Right lung (tissue), 5 donors: ENCODE results near the gene ATP6V1B1. TPM values are rescaled to one million over a fixed set of nuclear protein-coding genes. Genes with fewer than 3 reads are reported as not detected.

Experiments
- DNase-seq, 2 donors: peaks; one replicate each; pipeline ENCODE4 v3.0.0-alpha.2; 2013
- polyA plus RNA-seq, 5 donors: library from polyadenylated mRNA; unstranded; fragments of 120-200 nt; gene quantifications; one replicate each; pipeline versions ENCODE4 v1.2.1 to v1.2.3, GENCODE V29; 2013; ENCODE audit warnings: inconsistent platforms in 1 of 5, low replicate concordance in 1 of 5; ENCODE audit not compliant: insufficient read length in 5 of 5, insufficient read depth in 1 of 5

Gene ATP6V1B1
- polyA plus RNA-seq, 5 donors, result 3.0 to 5.8 (median 3.6) TPM

DNA sequence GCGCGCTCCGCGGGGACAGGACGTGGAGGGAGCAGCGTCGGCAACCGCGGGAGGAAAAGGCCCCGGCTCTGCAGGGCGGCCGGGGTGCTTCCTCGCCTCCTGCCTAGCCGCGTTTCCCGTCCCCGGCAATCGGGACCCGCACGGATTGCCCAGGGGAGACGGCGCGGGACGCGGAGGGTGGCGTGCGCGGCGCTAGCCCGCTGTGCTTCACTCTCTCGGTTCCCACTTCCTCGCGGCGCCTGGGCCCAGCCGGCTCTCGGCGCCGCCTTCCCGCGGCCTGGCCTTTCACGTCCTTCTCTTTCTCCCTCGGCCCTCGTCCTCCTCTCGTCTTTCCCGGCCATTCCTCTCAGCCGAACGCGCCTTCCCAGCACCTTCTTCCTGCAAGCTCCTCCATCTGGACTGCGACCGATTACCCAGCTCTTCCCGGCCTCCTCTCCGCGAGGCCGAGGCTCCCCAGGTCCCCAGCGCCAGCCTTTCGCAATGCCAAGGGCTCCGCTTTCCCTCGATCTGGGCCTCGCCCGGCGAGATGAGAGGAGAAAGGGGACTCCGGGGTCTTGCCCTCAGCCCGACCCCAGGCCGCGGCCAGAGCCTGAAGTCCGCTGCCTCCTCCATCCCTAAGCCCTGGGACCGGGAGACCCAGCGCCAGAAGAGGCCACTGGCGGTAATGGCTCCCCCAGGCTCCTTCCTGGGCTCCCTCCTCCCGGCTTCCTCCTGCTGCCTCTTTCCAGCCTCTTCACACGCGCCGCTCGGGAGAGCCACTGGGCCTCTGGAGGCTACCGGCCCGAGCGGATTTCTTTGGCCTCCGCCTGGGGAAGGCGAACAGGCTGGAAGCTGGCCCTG is 34.3 kb upstream of the ATP6V1B1 start:
- peak in 1 of 2 donors; percentile 34 for DNase-seq

DNA sequence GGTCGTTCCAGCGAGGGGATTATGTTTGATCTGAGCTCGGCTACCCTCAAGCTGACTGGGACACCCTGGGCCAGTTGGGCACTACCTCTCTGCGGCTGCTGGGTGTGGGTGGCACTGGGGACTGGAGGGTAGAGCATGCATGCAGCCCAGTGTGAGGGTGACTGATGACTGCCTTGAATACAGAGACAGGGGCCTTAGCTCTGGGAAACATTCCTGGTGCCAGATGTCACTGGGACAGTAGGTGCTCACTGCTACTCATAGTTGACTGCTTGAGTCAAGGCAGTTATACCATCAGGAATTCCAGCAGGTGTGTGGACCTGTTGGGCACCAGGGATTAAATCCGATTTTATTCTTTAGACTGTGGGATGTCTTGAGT is 33.6 kb upstream of the ATP6V1B1 start:
- no peak for DNase-seq

DNA sequence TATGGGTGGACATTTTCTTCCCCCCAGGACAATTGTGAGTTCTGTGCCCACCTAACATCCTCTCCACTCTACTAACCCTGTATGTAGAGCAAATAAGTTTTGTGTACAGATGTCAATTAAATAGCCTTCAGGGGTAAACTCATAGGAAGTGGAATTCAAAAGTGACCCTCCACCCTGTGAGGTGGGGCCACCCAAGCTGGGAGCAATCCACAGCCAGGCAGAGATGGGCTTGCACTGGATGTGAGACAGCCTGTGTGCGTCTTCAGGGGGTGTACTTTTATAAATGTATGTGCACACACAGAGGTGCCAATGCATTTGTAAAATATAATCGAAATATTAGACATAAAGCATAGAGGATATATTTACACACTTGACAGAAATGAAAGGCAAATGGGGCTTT is 33.1 kb upstream of the ATP6V1B1 start:
- DNase-seq, result no peak

DNA sequence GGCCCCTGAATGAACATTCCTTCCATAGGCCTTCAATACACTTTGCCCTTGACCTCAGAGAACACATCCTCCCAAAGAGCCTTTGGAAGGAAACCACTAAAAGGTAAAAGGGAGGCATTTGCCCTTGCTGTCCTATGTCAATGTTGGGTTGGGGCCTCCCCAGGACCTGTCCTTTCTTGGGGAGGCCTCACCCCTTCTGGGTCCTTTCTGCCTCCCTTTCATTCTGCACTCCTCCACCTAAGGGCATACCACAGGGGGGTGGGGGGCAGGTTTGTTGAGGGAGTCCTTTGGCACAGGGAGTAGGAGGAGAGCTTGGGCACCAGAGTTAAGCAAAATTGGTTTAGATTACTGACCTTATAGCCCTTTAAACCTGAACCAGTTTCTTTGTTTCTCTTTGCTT is 32.5 kb upstream of the ATP6V1B1 start:
- DNase-seq, result no peak

DNA sequence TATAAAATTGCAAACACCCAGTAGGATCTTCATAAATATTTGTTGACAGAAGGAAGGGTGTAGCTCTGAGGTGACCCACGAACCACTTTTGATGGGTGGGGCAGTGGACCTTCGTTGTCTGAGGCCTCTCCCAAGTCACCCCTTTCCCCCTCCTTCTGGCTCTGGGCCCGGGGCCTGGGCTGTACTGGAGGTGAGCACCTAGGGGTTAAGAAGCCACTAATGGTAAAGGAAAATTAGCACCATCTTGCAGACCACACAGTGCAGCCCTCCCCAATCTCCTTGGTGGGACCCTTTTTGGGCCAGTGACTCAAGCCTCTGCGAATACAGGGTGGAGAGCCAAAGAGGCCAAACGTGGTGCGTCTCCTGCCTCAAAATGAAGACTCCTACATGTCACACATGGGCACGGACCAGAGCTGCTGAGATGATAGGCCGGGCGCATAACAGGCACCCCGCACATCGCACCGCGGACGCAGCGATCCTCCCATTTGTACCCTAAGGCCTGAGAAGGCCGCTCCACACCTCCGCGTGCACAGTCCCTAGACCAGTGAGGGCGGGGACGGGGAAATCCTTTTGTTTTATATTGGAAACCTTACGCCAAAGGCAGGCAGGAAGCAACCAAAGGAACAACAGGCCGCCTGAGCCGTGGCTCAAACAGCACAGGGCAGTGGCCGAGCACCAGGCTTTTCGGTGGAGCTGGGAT is 31.9 kb upstream of the ATP6V1B1 start:
- no peak for DNase-seq

DNA sequence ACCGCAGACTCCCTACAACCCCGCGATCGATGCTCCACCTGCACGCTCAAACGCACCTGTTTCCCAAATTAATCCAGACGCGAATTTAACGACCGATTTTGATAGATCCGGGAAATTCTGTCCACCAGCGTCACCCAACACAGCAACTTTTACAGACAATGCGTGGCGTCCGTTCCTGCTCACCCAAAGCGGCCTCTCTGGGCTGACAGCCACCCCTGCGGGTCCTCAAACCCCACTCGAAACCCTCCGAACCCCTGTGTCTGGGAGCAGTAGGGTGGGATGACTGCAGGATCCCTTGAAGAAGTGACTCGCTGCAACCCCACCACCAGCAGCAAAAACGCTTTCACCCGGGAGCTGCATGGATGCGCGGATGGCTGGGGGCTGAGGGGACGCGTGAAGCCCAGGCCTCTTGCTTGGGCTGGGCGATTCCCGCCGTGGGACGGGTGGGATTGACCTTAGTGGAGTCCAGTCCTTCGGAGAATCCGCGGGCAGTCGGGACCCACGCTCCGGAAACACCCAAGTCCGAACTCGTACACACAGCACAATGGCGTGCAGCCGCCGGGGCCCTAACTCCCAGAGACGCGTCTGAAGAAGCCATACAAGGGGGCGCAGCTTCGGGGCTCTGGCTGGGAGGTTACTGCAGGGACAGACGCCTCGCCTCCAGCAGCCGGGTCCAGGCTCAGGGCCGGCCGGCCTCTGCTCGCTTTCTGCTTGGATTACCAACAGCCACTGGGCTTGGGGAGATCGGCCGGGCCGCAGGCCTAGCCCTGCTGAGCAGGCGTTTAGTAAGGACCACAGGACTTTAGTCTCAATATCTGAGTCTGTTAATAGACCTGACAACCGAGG is 31.1 kb upstream of the ATP6V1B1 start:
- no peak for DNase-seq

DNA sequence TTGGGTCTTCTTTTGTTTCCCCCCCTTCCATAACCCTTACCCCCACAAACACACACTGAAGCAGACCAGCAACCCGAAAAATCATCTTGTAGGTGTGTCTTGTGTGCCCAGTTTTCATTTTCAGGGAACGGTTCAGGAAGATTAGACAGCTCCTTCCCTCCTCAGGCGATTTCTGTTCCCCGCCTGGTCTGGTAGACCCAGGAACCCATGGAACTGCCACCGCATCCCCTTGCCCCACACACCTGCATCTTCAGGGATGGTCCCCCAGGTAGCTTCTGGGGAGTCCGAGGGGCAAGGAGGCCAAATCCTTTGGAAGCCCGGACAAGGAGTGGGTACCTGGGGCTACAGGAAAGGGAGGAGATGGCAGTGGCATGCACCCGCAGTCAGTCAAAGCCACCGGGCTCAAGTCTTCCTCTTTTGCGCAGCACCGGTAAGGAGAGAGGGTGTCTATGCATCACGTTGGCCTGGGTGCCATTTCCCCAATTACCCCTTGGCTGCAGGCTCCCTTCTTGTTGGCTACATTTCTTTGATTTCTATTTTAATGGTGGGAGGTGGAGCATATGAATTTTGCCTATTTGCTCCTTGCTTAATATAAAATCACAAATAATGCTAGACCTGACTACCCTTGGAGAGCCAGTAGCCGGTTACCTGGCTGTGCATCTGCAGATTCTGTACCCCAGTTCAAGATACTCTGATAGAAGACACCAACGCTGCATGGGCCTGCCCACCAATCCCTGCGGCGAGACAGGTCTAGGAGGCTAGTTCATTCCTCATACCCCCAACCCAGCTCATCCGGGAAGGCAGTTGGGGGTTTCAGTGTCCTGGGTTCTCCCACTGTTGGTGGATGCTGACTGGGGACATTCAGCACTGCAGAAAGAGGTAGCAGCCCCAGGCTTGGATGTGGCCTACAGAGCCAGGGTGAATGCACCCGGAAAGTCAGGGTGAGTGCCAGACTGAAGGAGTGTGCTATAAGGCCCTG is 30.0 kb upstream of the ATP6V1B1 start:
- DNase-seq, result no peak

DNA sequence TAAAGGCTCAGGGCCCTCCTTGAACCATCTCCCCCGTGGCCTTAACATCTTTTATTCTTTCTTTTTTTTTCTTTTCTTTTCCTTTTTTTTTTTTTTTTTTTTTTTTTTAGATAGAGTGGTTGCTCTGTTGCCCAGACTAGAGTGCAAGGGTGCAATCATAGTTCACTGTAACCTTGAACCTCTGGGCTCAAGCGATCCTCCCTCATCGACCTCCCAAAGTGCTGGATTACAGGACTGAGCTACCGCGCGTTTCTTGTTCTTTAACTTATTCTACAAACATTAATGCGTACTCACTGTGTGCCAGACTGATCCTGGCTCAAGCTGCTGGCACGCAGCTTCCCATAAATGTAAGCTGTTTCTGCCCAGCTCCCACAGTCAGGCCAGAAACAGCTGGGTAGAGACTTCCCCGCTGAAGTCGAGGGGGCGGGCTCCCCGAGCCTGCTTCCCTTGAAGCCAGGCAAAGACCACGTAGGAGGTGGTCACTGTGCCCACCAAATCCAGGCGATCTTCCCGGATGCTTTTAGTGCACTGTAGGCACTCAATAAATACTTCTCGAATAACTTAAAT is 29.2 kb upstream of the ATP6V1B1 start:
- DNase-seq, result no peak

DNA sequence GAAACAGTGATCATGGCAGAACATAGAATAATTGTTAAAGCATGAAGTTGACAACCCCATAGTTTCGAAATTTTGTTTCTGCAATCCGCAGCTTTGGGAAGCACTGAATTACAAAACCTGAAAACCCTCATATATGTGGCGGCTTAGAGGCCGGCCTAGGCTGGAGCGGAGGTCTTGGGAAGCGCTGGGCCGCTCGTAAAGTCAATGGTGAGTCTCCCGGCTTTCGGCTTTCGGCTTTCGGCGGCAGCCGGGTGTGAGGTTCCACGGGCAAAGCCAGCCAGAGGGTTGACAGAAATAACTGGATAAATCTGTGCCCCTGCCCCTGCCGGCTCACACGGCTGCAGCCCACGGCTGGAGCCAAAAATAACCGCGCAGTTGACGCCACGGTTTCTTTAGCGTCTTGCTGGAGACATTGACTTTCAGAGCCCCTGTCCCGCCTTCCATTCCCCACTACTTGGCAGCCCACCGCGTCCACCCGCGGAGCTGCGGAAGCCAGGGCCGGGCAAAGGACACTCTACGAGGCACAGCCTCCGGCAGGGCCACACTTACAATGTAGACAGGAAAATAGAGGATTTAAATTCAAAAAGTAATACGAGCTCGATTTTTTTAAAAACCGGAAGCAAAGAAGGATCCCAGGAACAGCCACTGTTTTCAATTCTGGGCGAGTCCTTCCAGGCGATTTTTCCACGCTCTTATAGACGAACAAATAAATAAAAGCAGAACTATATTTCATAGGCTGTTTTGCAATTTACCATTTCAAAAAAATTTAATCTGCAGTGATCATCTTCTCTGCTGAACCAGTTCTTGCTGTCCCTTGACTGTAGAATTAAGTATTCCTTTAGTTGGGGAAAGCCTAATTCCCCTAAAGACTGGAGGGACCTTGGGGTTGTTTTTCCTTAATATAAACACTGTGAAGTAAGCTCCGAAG is 28.3 kb upstream of the ATP6V1B1 start:
- DNase-seq, result no peak

DNA sequence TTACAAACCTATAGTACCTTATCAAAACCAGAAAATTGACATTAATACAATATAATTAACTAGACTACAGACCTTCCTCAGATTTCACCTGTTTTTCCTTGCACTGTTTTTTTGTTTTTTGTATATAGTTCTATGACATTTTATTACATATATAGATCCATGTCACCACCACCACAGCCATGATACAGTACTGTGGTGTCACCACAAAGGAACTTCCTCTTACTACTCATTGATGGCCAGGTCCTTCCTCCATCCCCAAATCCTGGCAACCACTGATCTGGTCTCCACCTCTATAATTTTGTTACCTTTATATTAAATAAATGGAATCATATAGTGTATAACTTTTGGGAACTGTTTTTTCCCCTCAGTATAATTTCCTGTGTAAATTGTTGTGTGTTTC is 19.4 kb upstream of the ATP6V1B1 start:
- no peak for DNase-seq

DNA sequence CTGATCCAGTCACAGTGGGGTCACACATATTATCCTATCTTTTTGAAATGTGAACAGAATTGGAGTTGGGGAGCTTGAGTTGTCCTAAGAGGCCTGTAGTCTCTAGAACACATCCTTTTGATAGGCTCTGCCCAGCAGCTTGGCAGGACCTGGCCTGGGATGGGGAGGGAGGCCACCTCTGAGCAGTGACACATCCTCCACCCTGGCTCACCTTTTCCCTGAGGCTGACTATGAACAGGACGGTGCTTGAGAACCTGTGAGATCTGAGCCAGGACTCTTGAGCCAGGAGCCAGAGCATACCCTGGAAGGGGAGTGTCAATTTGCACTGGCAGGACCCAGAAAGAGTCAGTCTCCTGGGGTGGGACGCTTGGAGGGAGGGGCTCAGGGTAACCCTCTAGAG is 17.7 kb upstream of the ATP6V1B1 start:
- no peak for DNase-seq

DNA sequence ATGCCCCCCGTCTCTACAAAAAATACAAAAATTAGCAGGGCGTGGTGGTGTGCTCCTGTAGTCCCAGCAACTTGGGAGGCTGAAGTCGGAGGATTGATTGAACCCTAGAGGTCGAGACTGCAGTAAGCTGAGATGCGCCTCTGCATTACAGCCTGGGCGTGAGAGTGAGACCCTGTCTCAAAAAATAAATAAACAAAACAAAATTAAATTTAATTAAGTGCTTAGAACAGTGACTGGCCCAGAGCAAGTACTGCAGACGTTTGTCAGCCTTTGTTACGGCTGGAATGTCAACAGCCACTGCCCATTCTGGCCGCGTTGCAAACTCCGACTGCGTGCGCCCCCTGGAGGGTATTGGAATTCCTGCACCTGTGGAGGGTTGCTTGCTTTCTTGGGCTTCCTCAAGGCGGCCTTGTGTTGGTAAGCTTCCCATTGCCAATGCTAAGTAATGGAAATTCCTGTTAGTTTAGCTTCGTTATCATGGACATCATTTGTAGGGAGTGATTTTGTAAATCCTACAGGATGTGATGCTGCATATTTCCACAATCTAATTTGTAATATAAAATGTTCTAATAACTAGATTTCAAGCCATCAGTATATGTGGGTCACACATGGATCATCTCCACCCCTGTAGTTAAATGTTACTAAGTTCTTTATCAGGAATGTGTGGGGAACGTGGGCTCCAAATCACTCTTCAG is 15.9 kb upstream of the ATP6V1B1 start:
- DNase-seq, result peak; percentile 53 to 77

DNA sequence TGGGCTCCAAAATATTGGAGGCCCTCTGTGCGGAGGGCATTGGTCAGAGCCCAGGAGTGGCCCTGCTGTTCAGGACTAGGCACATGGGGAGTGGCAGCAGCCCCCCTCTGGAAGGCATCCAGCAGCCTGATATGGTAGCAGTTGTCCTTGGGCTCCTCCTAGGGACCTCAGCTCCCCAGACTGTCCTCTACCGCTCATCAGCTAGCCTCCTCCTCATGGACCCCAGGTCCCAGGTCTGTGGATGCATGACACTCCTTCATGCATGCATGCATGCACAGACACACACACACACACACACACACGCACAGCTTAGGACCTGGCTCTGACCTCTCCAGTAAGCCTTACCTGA is 15.4 kb upstream of the ATP6V1B1 start:
- DNase-seq, result no peak

DNA sequence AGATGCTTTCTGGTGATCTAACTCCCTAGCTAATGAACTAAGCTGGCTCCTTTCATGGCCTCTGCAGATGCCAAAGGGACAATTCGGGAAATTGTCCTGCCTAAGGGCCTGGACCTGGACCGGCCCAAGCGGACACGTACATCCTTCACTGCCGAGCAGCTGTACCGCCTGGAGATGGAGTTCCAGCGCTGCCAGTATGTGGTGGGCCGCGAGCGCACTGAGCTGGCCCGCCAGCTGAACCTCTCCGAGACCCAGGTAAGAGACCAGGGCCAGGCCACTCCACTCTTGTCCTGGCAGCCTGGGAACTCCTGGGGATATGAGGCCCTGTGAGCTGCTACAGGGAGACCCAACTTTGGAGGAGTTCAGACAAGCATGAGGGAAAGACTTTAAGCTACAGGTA is 14.7 kb upstream of the ATP6V1B1 start:
- DNase-seq, result no peak

DNA sequence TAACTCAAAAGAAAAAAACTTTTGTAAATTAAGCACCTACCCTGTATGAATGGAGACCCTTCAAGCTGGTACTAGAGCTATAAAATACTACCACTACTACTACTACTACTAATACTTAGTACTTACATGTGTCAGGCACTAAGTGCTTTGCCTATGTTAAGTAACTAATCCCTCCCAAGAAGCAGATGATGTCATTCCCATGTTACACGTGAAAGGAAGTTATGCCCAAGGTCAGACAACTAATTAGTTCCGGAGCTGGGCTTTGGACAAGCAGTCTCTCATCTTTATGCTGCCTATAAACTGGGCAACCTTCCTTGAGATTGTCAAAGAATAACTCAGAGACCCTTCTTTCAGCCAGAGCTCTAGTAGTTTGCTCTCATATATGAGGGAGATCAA is 13.9 kb upstream of the ATP6V1B1 start:
- DNase-seq, result no peak

DNA sequence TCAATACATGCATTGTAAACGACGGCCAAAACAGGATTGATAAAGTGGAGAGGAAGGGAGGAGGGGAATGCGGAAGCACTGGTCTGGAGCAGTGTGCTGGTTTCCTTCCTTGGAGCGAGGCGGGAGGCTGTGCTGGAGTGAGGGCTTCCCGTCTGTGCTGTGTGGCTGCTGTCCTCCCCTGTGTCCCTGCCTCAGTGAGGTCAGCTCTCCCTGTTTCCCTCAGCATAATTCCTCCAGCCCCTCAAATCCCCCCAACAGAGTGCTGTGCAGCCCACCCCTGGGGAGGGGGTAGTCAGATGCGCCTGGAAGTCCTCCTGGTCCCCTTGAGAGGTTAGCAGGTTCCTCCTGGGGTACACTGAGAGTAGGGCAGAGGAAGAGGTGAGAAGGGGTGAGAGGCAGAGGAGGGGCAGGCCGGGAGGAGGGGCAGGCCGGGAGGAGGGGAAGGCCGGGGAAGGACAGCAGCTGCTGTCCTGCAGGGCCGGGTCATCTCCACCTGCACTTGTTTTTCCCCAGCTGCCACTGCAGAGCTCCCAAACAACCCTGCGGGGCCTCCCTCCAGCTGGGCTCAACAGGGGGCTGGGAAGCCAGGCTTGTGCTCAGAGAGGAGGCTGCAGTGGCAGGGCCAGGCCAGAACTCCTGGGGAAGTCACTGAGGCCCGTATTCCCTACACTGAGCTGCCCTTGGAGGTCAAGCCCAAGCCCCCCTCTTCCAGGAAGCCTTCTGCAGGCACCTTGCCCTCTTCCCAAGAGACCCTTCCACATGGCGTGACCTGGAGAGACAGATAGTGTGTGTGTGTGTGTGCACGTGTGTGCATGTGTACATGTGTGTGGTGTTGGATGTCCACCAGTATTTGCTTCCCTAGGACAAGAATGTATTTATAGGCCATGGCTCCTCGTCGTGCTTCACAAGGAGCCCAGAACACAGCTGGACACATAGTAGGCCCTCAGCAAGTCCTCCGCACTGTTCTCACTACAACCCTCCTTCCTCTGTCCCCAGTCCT is 13.2 kb upstream of the ATP6V1B1 start:
- DNase-seq, result no peak

DNA sequence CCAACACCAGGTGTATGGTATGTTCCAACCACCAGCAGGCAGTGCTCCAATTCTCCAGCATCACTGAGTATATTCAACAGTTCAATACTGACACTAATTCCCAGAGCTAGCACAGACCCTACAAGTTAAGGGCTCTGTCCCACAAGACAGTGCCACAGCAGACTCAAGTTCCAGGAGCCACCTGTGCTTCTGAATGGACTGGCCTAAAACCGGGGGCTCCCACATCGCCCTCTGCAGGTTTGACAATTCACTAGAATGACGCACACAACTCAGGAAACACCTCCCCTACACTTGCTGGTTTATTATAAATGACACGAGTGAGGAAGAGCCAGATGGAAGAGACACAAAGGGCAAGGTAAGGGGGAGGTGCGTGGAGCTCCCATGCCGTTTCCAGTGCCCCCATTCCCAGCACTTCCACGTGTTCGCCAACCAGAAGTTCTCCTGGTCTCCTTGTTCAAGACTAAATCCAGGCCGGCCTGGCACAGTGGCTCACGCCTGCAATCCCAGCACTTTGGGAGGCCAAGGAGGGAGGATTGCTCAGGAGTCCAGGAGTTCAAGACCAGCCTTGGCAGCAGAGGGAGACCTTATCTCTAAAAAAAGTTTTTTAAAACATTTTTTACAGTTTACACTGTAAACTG is 12.2 kb upstream of the ATP6V1B1 start:
- no peak for DNase-seq
